Transverse colon (tissue), 3 donors: Measurements from ENCODE around the gene MDGA2.

Source experiments
- EP300 ChIP-seq: sonication (generic); formaldehyde crosslinking; IDR thresholded peaks from one replicate; pipeline ENCODE4 v1.6.1; 2017; ENCODE audit warnings: antibody characterized with exemption, low read depth
- POLR2A ChIP-seq: fragments of 450-650 bp; IDR thresholded peaks from one replicate; pipeline ENCODE4 v1.6.1; 2016; ENCODE audit warnings: antibody characterized with exemption, mild to moderate bottlenecking, moderate library complexity
- POLR2AphosphoS5 ChIP-seq, 3 donors: sonication (generic); formaldehyde crosslinking; IDR thresholded peaks; one replicate each; pipeline ENCODE4 v1.6.1; 2016; ENCODE audit warnings: antibody characterized with exemption in 3 of 3

GRCh38 chr14:47596232-47596631 is 79.2 kb downstream of the MDGA2 start:
- TF ChIP-seq EP300 (no peak), POLR2AphosphoS5 (IDR thresholded peaks at IDR 0.05) (no peak), POLR2A (no peak)
